ENCODE measurements around the gene TSPAN18.
A peak's percentile ranks its signal among the peaks of the same experiment; 100 is the strongest.

Gene TSPAN18

DNA sequence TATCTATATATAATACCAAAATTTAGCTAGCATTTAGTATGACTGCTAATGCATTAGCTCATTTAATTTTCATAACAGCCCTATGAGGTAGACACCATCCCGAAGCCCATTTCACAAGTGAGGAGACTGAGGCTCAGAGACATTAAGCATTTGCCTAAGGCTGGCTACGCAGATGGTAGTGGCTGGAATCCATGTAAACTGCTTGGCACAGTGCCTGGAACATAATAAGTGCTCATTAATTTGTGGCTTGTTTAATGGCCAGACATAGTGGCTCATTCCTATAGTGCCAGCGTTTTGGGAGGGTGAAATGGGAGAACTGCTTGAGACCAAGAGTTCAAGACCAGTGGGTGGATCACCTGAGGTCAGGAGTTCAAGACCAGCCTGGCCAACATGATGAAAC is 241.7 kb downstream of the TSPAN18 start:
- no peak for DNase-seq

DNA sequence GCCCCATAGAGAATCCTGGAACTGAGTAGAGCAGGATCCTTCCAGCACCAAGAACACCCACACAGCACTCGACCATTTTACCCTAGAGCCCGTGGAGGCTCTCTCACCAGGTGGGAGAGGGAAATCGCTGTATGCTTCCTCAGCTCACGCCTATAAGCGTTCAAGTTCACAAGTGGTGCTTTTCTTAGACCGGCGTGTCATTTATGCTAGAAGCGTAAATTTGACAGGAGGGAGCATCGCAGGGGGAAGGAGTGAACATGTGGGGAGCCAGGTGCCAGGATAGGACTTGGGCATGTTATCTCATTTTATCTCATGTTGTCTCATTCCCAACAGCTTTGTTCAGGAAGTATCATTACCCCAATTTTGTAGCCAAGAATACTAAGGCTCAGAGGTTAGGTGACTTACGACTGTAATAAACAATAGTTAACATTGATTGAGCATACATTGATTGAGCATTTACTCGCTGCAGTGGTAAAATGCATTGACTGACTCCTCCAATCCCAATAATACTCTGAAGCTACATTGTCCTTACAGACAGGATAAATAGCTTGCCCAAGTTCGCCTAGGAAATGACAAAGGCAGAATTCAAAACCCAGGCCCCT is 243.0 kb downstream of the TSPAN18 start:
- DNase-seq, result no peak

DNA sequence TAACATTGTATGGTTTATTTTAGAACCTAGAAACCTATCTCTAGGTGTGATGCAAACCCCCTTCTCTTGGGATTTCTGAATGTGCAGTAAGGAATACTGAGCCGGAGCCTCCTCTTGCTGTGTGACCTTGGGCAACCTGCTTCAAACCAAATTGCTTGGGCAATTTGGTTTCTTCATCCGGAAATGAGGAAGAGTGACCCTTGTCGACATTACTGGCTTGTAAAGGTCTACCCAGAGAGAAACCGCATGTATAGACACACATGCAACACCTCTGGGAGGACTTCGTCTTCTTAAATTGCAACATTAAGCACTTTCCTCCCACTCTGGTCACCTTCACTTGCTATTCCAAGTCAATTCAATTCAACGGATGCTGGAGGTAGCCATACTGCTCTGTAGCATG is 243.5 kb downstream of the TSPAN18 start:
- DNase-seq, result no peak

DNA sequence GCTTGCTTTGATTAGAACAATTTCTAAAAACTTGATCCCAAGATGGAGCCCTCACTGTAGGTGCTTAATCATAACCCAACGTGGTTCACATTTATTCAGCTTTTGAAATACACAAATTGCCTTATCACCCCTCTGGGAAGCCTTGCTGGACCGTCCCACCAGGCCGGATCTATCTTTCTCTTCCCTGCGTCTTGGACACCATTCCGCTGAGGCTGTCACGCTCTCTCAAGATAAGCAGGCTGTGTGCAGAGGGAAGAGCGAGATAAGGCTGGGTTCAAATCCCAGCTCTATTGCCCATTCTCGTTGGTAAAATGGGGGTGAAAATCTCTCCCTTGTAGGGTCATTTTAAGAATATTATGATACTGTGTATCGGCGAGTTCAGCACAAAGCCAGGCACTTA is 244.4 kb downstream of the TSPAN18 start:
- DNase-seq, result no peak

DNA sequence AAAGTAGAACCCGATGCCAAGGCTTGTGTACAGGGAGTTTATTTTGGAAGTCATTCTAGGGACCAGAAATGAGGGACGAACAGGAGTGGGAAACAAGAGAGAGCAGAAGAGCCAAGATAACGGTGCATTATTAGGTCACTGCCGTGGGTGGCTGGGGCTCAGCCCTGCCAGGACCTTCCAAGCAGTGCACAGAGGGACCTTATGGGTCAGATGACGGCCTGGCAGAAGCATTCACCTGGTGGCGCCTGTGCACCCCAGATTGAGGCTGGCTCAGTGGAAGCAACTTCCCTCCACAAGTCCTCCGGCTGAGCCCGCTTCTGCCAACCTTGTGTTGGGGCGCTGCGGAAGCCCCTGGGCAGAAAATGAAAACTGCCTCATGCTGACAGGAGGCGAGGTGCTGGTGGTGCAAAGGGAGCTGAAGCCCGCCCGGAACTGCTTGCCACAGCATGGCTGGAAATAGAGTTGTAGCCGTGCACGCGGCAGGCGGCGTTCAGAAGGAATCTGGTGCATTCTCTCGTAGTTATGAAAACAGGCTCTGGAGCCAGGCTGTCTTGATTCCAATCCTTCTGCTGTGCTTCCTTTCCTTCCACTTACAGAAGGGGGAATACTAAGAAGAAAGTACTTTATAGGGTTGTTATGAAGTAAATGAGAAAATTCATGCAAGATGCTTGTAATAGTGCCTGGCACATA is 246.1 kb downstream of the TSPAN18 start:
- no peak for DNase-seq

DNA sequence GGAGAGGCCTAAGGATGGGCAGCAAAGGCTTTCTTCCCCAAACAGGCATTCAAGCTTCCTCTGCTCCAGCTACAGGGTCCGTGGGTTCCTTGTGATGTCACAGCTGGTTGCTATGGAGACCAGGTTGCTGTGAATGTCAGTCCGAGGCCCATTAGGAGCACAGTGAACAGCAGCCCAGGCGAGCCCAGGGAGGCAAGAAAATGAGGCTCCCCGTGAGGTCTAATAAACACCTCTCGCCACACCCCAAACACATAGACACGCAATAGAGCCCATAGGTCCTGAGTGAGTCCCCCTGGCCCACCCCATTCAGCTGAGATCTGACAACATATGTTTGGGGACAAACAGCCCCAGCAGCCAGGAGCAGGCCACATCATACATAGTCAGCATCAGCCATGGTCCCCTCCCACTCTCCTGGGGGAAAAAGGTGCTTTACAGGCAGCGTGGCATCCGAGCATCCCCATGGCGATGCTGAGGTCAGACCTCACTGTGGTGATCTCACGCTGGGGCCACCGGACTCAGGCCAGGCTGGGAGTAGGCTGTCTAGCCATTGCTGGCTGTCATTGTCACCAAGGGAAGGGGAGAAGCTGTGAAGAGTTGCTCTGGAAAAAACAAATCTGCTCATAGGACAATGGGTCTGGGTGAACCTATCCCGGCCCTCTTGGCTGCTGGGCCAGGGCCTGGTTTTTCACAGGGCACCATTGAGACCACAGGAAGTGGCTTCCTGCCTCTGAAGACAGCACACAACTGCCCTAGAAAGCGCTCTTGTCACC is 247.1 kb downstream of the TSPAN18 start:
- DNase-seq, result peak in 1 of 5 experiments; percentile 12

DNA sequence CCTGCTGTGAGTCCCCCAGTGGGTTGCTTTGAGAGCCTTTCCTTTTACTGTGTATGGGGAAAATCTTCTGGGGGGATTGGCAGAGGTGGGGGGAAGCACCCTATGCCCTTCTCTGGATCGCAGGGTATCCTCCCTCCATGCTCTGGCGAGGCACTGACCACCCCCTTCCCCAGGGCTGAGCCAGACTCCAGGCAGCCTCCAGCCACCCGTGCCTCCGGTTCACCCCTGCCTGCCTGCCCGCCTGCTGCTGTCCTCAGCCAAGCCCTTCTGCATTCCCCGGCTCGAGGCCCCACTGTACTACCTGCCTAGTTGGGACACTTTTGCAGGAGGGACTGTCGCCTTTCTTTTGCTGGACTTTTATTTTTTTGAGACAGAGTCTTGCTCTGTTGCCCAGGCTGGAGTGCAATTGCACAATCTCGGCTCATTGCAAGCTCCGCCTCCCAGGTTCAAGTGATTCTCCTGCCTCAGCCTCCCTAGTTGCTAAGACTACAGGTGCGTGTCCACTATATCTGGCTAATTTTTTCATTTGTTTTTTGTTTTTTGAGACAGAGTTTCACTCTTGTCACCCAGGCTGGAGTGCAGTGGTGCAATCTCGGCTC is 247.7 kb downstream of the TSPAN18 start:
- DNase-seq, result no peak

DNA sequence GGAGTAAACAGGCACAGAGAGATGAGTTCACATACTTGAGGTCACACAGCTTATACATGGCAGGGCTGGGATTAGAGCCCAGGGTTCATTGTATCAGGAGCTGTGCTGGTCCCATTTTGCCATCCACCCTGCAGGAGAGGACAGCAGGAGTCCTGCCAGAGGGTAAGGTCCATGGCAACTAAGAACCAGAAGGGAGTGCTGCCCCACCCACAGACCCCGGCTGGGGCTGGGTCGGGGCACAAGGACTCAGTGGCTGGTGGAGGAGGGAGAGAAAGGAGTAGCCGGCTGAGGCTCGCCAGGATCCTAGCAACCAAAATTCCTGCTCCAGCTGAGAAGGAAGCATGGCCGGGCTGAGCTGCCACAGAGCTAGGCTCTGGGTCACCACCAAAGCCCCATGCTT is 249.8 kb downstream of the TSPAN18 start:
- DNase-seq, result no peak

DNA sequence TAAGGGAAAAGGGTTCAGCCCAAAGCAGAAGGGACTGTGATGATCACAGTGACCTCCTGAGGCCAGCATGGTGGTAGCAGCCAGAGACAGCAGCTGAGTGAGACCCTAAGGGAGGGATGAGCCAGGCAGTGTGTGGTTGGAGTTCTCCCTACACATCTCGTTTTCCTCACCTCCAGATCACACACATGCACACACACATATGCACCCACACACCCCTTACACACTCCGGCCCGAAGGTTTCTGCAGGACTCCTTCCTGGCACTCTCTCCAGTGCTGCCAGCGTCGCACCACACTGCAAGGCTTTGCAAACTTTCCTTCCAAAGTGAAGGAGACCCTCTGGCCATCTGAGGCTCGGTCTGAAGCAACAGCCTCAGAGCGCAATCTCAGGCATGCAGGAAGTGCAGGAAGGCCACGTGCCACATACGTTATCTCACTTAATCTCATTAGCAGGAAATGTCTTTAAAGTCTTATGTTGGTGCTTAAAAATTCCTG is 250.8 kb downstream of the TSPAN18 start:
- DNase-seq, result peak in 1 of 5 experiments; percentile 68

DNA sequence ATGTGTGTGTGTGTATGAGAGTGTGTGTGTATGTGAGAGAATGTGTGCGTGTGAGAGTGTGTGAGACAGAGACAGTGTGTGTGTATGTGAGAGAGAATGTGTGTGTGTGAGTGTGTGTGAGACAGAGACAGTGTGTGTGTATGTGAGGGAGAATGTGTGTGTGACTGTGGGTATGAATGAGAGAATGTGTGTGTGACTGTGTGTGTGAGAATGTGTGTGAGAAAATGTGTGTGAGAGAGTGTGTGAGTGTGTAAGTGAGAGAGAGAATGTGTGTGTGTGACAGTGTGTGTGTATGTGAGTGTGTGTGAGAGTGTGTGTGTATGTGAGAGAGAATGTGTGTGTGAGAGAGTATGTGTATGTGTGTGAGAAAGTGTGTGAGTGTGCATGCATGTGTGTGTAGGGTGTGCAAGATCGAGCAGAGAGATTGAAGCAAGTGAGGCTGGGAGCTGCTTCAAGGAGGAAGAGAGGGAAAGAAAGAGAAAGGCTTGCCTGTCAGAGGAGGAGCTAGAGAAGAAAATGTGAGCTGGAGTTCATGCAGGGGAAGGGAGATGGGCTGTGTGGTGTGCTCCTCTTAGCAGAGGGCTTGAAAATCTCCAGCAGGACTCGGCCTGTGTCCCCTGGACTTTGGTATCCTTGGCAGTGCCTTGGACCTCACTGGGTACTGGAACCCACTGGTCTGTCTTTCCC is 251.7 kb downstream of the TSPAN18 start:
- peak in 1 of 5 experiments; percentile 57 for DNase-seq

DNA sequence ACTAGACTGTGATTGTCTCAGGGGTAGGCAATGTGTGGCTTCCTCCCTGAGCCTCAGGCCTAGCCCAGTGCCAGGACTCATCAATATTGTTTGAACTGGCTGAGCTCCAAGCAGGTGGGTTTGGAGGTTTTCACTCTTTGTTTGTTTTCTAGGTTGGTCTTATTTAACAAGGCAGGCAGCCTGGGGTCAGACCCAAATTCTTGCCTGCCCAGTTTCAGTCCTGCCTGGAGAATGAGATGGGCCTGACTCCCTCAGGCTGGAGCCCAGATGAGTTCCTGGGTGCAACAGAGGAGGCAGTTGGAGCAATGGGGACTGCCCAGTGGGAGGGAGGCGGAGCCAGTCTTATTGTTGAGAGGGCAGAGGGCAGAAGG is 252.2 kb downstream of the TSPAN18 start:
- DNase-seq, result no peak

DNA sequence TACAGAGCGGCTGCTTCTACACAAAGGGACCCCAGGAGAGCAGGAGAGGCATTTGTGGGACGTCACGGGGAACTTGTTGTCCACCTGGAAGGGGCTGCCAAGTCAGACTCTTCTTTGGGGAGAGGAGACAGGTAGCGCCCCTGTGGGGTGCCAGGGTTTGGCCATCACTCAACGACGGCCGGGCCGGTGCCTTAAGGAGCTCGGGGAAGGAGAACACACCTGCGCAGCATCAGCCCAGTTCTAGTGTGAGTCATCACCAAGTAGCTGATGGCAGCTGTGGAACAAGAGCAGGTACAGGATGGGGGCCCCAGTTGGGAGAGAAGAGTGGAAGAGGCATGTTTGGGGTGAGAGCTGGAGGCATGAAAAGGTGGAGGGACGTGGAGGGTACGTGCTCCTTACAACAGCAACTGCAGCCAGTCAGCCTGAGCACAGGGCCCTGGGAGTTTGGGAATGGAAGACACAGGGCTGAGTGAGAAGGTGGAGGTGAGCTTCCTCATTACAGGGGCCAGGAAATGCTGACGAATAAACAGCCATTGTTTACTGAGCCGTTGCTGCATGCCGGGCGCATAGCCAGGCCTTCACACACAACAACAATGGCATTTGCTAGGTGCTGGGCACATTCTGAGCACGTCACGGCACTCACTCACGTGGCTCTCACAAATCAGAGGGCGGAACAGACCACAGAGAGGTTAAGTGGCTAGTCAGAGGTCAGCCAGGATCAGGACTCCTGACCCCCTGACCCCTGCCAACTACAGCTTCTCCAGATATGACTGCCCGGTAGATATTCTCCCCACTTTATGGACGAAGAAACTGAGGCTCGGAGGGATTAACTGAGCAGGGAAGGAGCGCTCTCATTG is 253.0 kb downstream of the TSPAN18 start:
- DNase-seq, result no peak

DNA sequence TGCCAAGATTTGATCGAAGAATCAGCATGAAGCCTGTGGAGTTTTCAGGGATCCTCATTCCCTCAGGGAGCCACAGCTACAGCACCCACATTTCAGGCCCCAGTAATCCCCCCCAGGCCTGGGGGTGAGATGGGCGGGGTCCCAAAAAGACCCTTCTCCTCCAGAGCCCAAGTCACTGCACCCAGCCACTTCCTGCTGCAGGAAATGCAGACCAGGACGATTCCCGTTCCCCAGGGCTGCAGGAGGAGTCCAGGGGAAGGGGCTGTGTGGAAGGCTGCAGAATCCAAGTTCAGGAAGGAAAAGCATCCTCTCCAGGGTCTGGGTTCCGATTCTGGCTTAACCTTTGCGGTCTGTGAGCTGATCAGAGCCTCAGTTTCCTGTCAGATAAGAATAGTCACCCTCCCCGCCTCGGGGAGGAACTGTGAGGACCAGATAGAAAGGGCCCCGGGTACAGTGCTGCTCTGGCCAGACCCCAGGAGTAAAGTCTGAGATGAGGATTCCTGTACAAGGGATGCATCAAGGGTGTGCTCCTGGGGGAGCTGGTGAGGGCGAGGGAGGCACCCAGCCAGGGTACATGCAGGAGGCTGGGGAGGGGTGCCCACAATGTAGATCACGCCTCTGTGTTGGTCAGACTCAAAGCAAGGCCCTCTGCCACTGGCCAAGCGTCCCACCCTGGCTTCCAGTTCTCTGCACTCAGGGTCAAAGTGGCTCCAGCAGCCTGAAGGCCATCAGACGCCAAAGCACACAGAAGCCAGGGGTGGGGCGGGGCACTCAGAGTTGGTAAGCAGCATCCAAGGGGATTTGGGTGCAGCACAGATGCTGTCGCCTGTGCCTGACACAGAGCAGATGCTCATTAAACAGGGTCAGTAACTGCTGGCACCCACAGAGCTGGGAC is 254.0 kb downstream of the TSPAN18 start:
- DNase-seq, result peak in 1 of 5 experiments; percentile 30

Data from T-helper 2 cell (primary cell).